ENCODE measurements around the gene NCK2.

DNA sequence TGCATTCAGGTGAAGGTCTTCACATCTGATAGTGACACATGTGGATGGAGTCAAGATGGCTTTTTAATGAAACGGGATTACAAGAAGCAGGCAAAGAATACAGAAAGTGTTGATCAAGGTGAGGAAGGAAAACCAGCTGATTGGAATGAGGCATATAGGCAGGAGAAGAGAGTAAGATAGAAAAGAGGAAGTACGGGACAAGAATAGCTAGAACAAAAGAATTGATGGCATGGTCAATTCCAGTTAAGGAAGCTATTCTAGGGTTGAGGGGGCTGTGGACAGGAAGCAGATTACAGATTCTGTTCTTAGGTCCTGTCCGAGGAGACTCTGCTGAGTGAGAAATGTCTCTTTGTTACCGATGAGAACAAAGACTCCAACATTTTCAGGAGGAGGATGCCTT, 13.2 kb upstream of the NCK2 start:
- TF ChIP-seq, protein P1, sequence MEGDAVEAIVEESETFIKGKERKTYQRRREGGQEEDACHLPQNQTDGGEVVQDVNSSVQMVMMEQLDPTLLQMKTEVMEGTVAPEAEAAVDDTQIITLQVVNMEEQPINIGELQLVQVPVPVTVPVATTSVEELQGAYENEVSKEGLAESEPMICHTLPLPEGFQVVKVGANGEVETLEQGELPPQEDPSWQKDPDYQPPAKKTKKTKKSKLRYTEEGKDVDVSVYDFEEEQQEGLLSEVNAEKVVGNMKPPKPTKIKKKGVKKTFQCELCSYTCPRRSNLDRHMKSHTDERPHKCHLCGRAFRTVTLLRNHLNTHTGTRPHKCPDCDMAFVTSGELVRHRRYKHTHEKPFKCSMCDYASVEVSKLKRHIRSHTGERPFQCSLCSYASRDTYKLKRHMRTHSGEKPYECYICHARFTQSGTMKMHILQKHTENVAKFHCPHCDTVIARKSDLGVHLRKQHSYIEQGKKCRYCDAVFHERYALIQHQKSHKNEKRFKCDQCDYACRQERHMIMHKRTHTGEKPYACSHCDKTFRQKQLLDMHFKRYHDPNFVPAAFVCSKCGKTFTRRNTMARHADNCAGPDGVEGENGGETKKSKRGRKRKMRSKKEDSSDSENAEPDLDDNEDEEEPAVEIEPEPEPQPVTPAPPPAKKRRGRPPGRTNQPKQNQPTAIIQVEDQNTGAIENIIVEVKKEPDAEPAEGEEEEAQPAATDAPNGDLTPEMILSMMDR (conservative IDR thresholded peaks at IDR 0.05; ENCODE audit: low read depth, low read length): no peak
- TF ChIP-seq POLR2A (IDR thresholded peaks at IDR 0.05; ENCODE audit: low read depth, low read length) (no peak), SMC3 (IDR thresholded peaks at IDR 0.05; ENCODE audit: low read depth, low read length) (no peak), MXI1 (IDR thresholded peaks at IDR 0.05; ENCODE audit: borderline replicate concordance, low read depth, low read length) (no peak), RFX5 (IDR thresholded peaks at IDR 0.05; ENCODE audit: low read depth, low read length) (no peak), RCOR1 (IDR thresholded peaks at IDR 0.05; ENCODE audit: insufficient replicate concordance, low read length) (no peak), FOS (IDR thresholded peaks at IDR 0.05; ENCODE audit: low read depth, low read length) (no peak), NFE2L2 (IDR thresholded peaks at IDR 0.05; ENCODE audit: low read depth, low read length) (no peak), RAD21 (IDR thresholded peaks at IDR 0.05; ENCODE audit: low read length) (no peak), ELK1 (IDR thresholded peaks at IDR 0.05; ENCODE audit: borderline replicate concordance, low read depth, low read length) (no peak), BHLHE40 (IDR thresholded peaks at IDR 0.05; ENCODE audit: low read depth, low read length) (no peak)
- TF ChIP-seq, protein P2, sequence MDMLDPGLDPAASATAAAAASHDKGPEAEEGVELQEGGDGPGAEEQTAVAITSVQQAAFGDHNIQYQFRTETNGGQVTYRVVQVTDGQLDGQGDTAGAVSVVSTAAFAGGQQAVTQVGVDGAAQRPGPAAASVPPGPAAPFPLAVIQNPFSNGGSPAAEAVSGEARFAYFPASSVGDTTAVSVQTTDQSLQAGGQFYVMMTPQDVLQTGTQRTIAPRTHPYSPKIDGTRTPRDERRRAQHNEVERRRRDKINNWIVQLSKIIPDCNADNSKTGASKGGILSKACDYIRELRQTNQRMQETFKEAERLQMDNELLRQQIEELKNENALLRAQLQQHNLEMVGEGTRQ (IDR thresholded peaks at IDR 0.05; ENCODE audit: low read depth, low read length): no peak

Data from IMR-90 (cell line).